Measurements from ENCODE around the gene SLC26A8.
"Not testable (repeated sequence)": the region's sequence is repeated elsewhere in the genome, so short reads cannot be mapped to it uniquely, and the experiment has no call there.

GRCh38 chr6:35941170-35941569, 83.3 kb downstream of the SLC26A8 start:
- not testable (repeated sequence) for TF ChIP-seq EZH2phosphoT487 (IDR thresholded peaks at IDR 0.05; ENCODE audit: borderline replicate concordance); CTCF (IDR thresholded peaks at IDR 0.05 in 2 of 3, conservative IDR thresholded peaks at IDR 0.05 in 1 of 3; ENCODE audit: borderline replicate concordance in 1 of 3, insufficient read depth in 1 of 3, low read depth in 2 of 3, low read length in 2 of 3); ZBTB33 (IDR thresholded peaks at IDR 0.05; ENCODE audit: extremely low read depth, insufficient replicate concordance, low read length); POLR2A (IDR thresholded peaks at IDR 0.05; ENCODE audit: borderline replicate concordance, extremely low read depth, insufficient read depth, insufficient read length)

All from HCT116 (cell line).